Measurements from ENCODE around the gene ANKRD66. TPM values are rescaled to one million over a fixed set of nuclear protein-coding genes. Genes with fewer than 3 reads are reported as not detected.

The ANKRD66 gene
- total and polyA plus RNA-seq, 2 of the 4 experiments (the other 2 are of a cell fraction), result not detected

DNA sequence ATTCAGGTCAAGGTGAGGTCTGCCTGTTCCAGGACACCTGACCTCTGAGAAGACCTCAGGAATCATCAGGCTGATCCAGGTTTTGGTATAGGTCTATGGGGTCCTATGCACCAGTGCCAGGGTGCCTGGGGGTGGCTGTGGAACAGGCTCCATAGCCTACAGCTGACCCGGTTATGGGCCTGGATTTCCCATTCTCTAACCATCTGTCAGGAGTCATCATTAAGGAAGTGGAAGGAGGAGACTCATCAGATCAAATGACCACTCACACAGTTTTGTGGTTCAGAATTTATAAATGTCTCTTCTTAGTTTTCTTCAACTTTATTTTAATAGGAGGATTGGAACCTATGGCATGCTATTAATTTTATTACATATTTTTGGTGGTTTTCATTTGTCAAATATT, 26.3 kb upstream of the ANKRD66 start:
- no TSS peak for BruUV-seq (replicated peaks)
- Histone ChIP-seq H2AK5ac (ENCODE audit: low read depth, low read length) (no peak overlapping the region), H3K56ac (ENCODE audit: extremely low read depth, insufficient read depth, low read length) (no peak overlapping the region), H3K14ac (replicated peaks; ENCODE audit: low read depth, low read length) (no peak overlapping the region), H4K91ac (ENCODE audit: insufficient read depth, low read depth, low read length) (no peak overlapping the region), H3K36me3 (ENCODE audit: control insufficient read depth, insufficient read depth, low read length) (no peaks in the 10 kb centered on the region), H3K4me1 (ENCODE audit: control insufficient read depth, insufficient read depth, low read length) (no peaks in the 10 kb centered on the region), H2BK120ac (ENCODE audit: low read depth, low read length) (no peak overlapping the region), H2BK20ac (ENCODE audit: low read depth, low read length) (no peak overlapping the region), H2BK5ac (ENCODE audit: low read depth, low read length, poor library complexity, severe bottlenecking) (no peak overlapping the region), H3K18ac (ENCODE audit: low read depth, low read length) (no peak overlapping the region), H3K4ac (ENCODE audit: low read depth, low read length) (no peak overlapping the region), H2BK15ac (ENCODE audit: low read depth, low read length) (no peak overlapping the region), H4K5ac (ENCODE audit: low read depth, low read length) (no peak overlapping the region), H3K27ac (ENCODE audit: insufficient read depth, low read length) (no peak overlapping the region), H2AK9ac (replicated peaks; ENCODE audit: low read depth, low read length, poor library complexity) (no peak overlapping the region), H3K9me3 (ENCODE audit: control insufficient read depth, insufficient read depth, low read length) (no peaks in the 10 kb centered on the region), H3K4me2 (ENCODE audit: low read depth, low read length) (no peak overlapping the region), H3K9me1 (ENCODE audit: insufficient read depth, low read length) (no peaks in the 10 kb centered on the region), H3K4me3 (ENCODE audit: insufficient read depth, low read depth, low read length) (no peak overlapping the region), H4K20me1 (ENCODE audit: insufficient read depth, low read length) (no peaks in the 10 kb centered on the region), H3K27me3 (ENCODE audit: control insufficient read depth, insufficient read depth, low read length) (no peaks in the 10 kb centered on the region), H3K23ac (ENCODE audit: low read depth, low read length) (no peak overlapping the region), H3K9ac (ENCODE audit: low read depth, low read length) (no peak overlapping the region), H2AFZ (replicated peaks; ENCODE audit: low read length, poor library complexity) (no peak overlapping the region), H3K79me1 (ENCODE audit: low read depth in 1 of 2, low read length in 2 of 2) (no peaks in the 10 kb centered on the region), H4K8ac (ENCODE audit: low read depth in 2 of 2, low read length in 2 of 2) (no peak overlapping the region)
- intact Hi-C loops (cut with micrococcal nuclease), result no loop called here
- WGBS, 2 experiments (ENCODE audit: extremely low coverage in 2 of 2, insufficient read length in 1 of 2), result no CpG with 5 or more reads among the region's 1 CpG
- CTCF ChIA-PET, result no interaction called here
- in situ Hi-C loops (cut with MboI; ENCODE audit: low sequenced_read_pairs), result no loop called here
- POLR2A ChIA-PET (ENCODE audit: unreplicated experiment), result no interaction called here
- ATAC-seq (ENCODE audit: low read depth) (no peak), DNase-seq (no peak)
- dilution Hi-C loops (cut with HindIII; ENCODE audit: low sequenced_read_pairs, unreplicated experiment), result no loop called here
- no peak for TF ChIP-seq FOS (IDR thresholded peaks at IDR 0.05; ENCODE audit: low read depth, low read length)
- no peak for TF ChIP-seq MXI1 (IDR thresholded peaks at IDR 0.05; ENCODE audit: borderline replicate concordance, low read depth, low read length)
- no peak for TF ChIP-seq POLR2A (IDR thresholded peaks at IDR 0.05; ENCODE audit: low read depth, low read length)
- TF ChIP-seq, protein P1, sequence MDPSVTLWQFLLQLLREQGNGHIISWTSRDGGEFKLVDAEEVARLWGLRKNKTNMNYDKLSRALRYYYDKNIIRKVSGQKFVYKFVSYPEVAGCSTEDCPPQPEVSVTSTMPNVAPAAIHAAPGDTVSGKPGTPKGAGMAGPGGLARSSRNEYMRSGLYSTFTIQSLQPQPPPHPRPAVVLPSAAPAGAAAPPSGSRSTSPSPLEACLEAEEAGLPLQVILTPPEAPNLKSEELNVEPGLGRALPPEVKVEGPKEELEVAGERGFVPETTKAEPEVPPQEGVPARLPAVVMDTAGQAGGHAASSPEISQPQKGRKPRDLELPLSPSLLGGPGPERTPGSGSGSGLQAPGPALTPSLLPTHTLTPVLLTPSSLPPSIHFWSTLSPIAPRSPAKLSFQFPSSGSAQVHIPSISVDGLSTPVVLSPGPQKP (IDR thresholded peaks at IDR 0.05; ENCODE audit: borderline replicate concordance, low read depth, low read length), result no peak
- no peak for TF ChIP-seq RAD21 (IDR thresholded peaks at IDR 0.05; ENCODE audit: low read length)
- TF ChIP-seq BHLHE40 (IDR thresholded peaks at IDR 0.05; ENCODE audit: low read depth, low read length), result no peak
